Glutamatergic neuron (in vitro differentiated cells): Measurements from ENCODE around the gene AP5S1. TPM values are rescaled to one million over a fixed set of nuclear protein-coding genes. Genes with fewer than 3 reads are reported as not detected.
"Not testable (repeated sequence)": the region's sequence is repeated elsewhere in the genome, so short reads cannot be mapped to it uniquely, and the experiment has no call there.

Source experiments
- DNase-seq: peaks from one replicate; pipeline ENCODE4 v3.0.0; 2022
- H3K27ac Mint-ChIP-seq: one replicate; pipeline ENCODE4 v1.8.0; 2020; ENCODE audit warnings: mild to moderate bottlenecking, mixed read lengths, inconsistent platforms; ENCODE audit not compliant: unreplicated experiment
- H3K27me3 Mint-ChIP-seq: one replicate; pipeline ENCODE4 v1.8.0; 2020; ENCODE audit warnings: mild to moderate bottlenecking, moderate library complexity, mixed read lengths, inconsistent platforms; ENCODE audit not compliant: unreplicated experiment
- H3K36me3 Mint-ChIP-seq: one replicate; pipeline ENCODE4 v1.8.0; 2020; ENCODE audit warnings: mild to moderate bottlenecking, mixed read lengths, inconsistent platforms; ENCODE audit not compliant: unreplicated experiment
- H3K4me1 Mint-ChIP-seq: one replicate; pipeline ENCODE4 v1.8.0; 2020; ENCODE audit warnings: mild to moderate bottlenecking, low read depth, mixed read lengths, inconsistent platforms; ENCODE audit not compliant: unreplicated experiment
- H3K4me3 Mint-ChIP-seq: one replicate; pipeline ENCODE4 v1.8.0; 2020; ENCODE audit warnings: mild to moderate bottlenecking, mixed read lengths, inconsistent platforms; ENCODE audit not compliant: unreplicated experiment
- H3K9me3 Mint-ChIP-seq: one replicate; pipeline ENCODE4 v1.8.0; 2020; ENCODE audit warnings: mild to moderate bottlenecking, moderate library complexity, mixed read lengths, inconsistent platforms; ENCODE audit not compliant: unreplicated experiment
- total RNA-seq: library from RNA; stranded (reverse); fragmentation: NEBNext Ultra II Directional; extraction: Animal tissue kit (Norgen Biotek cat#: 25700); gene quantifications from one replicate; pipeline ENCODE4 v1.2.1, GENCODE V29; 2021; ENCODE audit not compliant: unreplicated experiment
- TF ChIP-seq, protein P1 (sequence below): fragments of 200-600 bp; sonication (generic); IDR thresholded peaks from one replicate; pipeline ENCODE4 v1.5.0; 2021; ENCODE audit not compliant: partially characterized antibody, unreplicated experiment

The AP5S1 gene
- total RNA-seq, 1 donor from 2014 or later, result 8.1 TPM

DNA sequence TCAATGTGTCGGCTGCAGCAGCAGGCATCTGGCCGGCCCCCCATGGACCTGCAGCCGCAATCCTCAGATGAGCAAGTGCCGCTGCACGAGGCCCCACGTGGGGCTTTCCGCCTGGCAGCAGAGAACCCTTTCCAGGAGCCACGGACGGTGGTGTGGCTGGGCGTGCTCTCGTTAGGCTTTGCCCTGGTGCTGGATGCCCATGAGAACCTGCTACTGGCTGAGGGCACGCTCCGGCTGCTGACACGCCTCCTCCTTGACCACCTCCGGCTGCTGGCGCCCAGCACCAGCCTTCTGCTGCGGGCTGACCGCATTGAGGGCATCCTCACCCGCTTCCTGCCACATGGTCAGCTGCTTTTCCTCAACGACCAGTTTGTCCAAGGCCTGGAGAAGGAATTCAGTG, 3.5 kb downstream of the AP5S1 start:
- DNase-seq, result no peak
- Mint-ChIP-seq H3K9me3 (peaks cover 4% of the 10 kb centered on the region), H3K27ac (no peak overlapping the region), H3K27me3 (peaks cover 13% of the 10 kb centered on the region), H3K36me3 (no peaks in the 10 kb centered on the region), H3K4me3 (no peak overlapping the region), H3K4me1 (peaks cover 5% of the 10 kb centered on the region)
- TF ChIP-seq, protein P1, sequence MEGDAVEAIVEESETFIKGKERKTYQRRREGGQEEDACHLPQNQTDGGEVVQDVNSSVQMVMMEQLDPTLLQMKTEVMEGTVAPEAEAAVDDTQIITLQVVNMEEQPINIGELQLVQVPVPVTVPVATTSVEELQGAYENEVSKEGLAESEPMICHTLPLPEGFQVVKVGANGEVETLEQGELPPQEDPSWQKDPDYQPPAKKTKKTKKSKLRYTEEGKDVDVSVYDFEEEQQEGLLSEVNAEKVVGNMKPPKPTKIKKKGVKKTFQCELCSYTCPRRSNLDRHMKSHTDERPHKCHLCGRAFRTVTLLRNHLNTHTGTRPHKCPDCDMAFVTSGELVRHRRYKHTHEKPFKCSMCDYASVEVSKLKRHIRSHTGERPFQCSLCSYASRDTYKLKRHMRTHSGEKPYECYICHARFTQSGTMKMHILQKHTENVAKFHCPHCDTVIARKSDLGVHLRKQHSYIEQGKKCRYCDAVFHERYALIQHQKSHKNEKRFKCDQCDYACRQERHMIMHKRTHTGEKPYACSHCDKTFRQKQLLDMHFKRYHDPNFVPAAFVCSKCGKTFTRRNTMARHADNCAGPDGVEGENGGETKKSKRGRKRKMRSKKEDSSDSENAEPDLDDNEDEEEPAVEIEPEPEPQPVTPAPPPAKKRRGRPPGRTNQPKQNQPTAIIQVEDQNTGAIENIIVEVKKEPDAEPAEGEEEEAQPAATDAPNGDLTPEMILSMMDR, result no peak

DNA sequence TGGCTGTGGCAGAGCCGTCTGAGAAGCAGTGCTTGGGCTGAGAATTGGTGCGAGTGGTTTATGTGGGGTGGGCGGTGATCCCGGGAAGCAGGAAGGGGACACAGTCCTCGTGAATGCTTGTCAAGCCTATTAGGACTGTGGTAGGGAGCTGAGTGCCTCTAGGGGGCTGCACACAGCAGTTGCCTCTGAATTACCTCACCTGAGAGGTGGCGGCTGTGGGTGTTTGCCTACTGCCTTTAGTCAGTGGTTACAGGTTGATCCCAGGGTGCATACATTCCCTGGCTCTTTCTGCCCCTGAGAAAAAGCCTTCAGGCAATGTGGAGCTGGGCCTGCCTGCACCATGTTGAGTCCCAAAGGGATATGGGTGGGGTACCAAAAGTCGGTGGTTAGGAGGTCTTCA, 5.2 kb downstream of the AP5S1 start:
- Mint-ChIP-seq H3K36me3 (no peaks in the 10 kb centered on the region), H3K4me1 (peaks cover 2% of the 10 kb centered on the region), H3K4me3 (no peak overlapping the region), H3K27me3 (peaks cover 11% of the 10 kb centered on the region), H3K27ac (no peak overlapping the region), H3K9me3 (peaks cover 4% of the 10 kb centered on the region)
- DNase-seq, result no peak
- TF ChIP-seq, protein P1, result no peak

DNA sequence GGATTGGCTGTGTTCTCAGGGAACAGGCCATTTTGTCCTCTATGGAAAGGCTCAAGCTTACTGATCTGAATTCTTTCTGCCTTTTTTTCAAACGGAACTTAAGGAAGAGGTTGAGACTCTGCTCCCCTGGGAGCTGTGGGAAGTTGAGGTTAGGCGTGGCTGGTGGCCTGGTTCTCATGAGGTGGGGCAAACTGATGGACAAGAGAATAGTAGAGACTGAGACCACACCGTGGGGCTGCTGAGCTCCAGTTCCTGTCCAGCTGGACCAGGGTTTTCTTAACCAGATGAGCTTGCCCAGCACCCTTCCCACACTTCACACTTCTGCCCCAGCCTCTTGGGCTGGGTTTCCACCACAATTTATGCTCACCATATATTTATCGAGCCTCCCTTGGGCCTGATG, 6.1 kb downstream of the AP5S1 start:
- Mint-ChIP-seq H3K27ac (no peak overlapping the region), H3K4me1 (no peaks in the 10 kb centered on the region), H3K9me3 (no peaks in the 10 kb centered on the region), H3K27me3 (peaks cover 8% of the 10 kb centered on the region), H3K4me3 (no peak overlapping the region), H3K36me3 (no peaks in the 10 kb centered on the region)
- no peak for DNase-seq
- TF ChIP-seq, protein P1, result no peak

DNA sequence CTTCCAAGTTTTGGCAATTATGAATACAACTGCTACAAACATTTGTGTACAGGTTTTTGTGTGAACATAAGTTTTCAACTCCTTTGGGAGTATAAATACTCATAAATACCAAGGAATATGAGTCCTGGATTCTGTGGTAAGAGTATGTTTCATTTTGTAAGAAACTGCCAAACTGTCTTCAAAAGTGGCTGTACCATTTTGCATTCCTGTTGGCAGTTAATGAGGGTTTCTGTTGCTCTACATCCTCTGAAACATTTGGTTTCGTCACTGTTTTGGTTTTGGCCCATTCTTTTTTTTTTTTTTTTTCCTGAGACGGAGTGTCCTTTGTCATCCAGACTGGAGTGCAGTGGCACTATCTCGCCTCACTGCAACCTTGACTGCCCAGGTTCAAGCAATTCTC, 8.5 kb downstream of the AP5S1 start:
- DNase-seq, result no peak
- no peaks in the 10 kb centered on the region for H3K9me3 Mint-ChIP-seq
- TF ChIP-seq, protein P1, result no peak
- H3K27me3 Mint-ChIP-seq, result peaks cover 3% of the 10 kb centered on the region
- H3K27ac Mint-ChIP-seq, result no peak overlapping the region
- H3K36me3 Mint-ChIP-seq, result no peaks in the 10 kb centered on the region
- H3K4me1 Mint-ChIP-seq, result no peaks in the 10 kb centered on the region
- H3K4me3 Mint-ChIP-seq, result no peak overlapping the region

DNA sequence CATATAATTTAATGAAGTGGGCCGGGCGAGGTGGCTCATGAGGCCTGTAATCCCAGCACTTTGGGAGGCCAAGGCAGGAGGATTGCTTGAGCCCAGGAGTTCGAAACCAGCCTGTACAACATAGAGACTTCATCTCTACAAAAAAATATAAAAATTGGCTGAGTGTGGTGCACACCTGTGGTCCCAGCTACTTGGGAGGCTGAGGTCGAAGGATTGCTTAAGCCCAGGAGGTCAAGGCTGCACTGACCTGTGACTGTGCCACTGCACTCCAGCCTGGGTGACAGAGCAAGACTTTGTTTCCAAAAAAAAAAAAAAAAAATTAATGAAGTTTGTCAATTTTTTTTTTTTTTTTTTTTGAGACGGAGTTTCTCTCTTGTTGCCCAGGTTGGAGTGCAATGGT, 9.5 kb downstream of the AP5S1 start:
- DNase-seq, H3K27ac Mint-ChIP-seq, H3K36me3 Mint-ChIP-seq, H3K4me1 Mint-ChIP-seq, H3K4me3 Mint-ChIP-seq, H3K9me3 Mint-ChIP-seq, H3K27me3 Mint-ChIP-seq: not testable (repeated sequence)

DNA sequence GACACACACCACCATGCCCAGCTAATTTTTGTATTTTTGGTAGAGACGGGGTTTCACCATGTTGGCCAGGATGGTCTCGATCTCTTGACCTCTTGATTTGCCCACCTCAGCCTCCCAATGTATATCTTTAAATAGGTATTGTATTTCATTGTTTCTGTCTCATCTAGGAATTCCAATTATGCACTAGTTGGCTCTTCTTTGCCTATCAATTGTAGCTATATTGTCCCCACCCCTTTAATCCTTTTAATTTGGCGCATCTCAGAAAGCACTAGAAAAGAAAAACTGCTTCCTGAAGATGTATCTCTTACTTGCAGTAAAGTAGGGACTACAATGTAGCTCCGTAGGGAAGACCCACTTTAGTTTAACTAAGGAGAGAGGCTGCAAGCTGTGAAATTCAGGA, 15.8 kb downstream of the AP5S1 start:
- Mint-ChIP-seq H3K27me3 (peaks cover 2% of the 10 kb centered on the region), H3K9me3 (no peaks in the 10 kb centered on the region), H3K4me1 (no peaks in the 10 kb centered on the region), H3K4me3 (no peak overlapping the region), H3K36me3 (peaks cover 6% of the 10 kb centered on the region), H3K27ac (no peak overlapping the region)
- DNase-seq, result no peak
- TF ChIP-seq, protein P1, result no peak
